BE2C (cell line): ENCODE results near the gene ACKR3.

ENCODE experiments used
- DNase-seq: peaks from one replicate; pipeline ENCODE4 v3.0.0-alpha.2; 2020
- H3K27me3 ChIP-seq: fragments of 250-450 bp; sonication (Bioruptor Pico); 2 replicates; pipeline ENCODE4 v1.5.1; 2020; ENCODE audit warnings: mild to moderate bottlenecking
- H3K36me3 ChIP-seq: fragments of 250-450 bp; sonication (Bioruptor Pico); 2 replicates; pipeline ENCODE4 v1.5.1; 2020; ENCODE audit warnings: mild to moderate bottlenecking
- H3K4me1 ChIP-seq: fragments of 250-450 bp; sonication (Bioruptor Pico); 2 replicates; pipeline ENCODE4 v1.5.1; 2020
- H3K4me3 ChIP-seq: 2 replicates; pipeline ENCODE4 v1.5.1; 2011; ENCODE audit warnings: low read depth, low read length
- H3K9me3 ChIP-seq: fragments of 250-450 bp; sonication (Bioruptor Pico); 2 replicates; pipeline ENCODE4 v1.5.1; 2020
- TF ChIP-seq, protein P1 (sequence below): IDR thresholded peaks from 2 replicates; pipeline ENCODE4 v1.5.1; 2012; ENCODE audit warnings: mild to moderate bottlenecking, low read depth, low read length

Gene ACKR3

GRCh38 chr2:236536727-236537398 lies 32.8 kb upstream of the ACKR3 start:
- no peaks in the 10 kb centered on the region for H3K4me1 ChIP-seq
- no peak for DNase-seq
- H3K9me3 ChIP-seq, result no peaks in the 10 kb centered on the region
- TF ChIP-seq, protein P1, sequence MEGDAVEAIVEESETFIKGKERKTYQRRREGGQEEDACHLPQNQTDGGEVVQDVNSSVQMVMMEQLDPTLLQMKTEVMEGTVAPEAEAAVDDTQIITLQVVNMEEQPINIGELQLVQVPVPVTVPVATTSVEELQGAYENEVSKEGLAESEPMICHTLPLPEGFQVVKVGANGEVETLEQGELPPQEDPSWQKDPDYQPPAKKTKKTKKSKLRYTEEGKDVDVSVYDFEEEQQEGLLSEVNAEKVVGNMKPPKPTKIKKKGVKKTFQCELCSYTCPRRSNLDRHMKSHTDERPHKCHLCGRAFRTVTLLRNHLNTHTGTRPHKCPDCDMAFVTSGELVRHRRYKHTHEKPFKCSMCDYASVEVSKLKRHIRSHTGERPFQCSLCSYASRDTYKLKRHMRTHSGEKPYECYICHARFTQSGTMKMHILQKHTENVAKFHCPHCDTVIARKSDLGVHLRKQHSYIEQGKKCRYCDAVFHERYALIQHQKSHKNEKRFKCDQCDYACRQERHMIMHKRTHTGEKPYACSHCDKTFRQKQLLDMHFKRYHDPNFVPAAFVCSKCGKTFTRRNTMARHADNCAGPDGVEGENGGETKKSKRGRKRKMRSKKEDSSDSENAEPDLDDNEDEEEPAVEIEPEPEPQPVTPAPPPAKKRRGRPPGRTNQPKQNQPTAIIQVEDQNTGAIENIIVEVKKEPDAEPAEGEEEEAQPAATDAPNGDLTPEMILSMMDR, result no peak
- H3K4me3 ChIP-seq, result no peak overlapping the region
- no peaks in the 10 kb centered on the region; the same call in 1 of the 2 replicates for H3K27me3 ChIP-seq
- H3K36me3 ChIP-seq, result no peaks in the 10 kb centered on the region

GRCh38 chr2:236538242-236538641 lies 31.4 kb upstream of the ACKR3 start:
- no peak for DNase-seq
- TF ChIP-seq, protein P1, result no peak
- no peaks in the 10 kb centered on the region for H3K4me1 ChIP-seq
- no peak overlapping the region for H3K4me3 ChIP-seq
- no peaks in the 10 kb centered on the region for H3K36me3 ChIP-seq
- no peaks in the 10 kb centered on the region; the same call in 1 of the 2 replicates for H3K27me3 ChIP-seq
- H3K9me3 ChIP-seq, result no peaks in the 10 kb centered on the region

DNA sequence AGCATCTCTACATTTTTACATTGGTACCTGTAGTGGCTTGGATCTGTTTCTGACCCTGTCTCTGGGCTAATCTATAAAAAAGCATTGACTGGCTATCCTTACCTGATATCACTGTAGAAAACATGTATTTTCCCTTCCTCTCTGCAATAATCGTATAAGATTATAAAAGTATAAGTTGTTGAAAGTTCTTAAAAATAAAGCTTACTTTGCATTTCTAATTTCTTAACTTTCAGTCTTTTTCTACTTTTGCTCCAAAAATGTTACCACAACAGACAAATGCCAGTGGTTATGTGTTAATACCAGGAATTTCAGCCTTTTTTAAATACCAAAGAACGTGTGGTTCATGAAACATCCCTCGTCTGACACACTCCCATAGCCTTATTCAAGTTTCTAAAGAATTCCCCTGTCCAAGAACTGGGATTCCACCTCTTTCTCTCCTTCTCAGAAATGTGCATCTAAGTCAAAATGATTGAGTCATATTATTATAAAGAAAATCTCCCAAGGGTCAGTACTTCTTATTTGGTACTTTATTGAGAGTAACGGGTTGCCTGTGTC lies 28.5 kb upstream of the ACKR3 start:
- H3K9me3 ChIP-seq, result no peaks in the 10 kb centered on the region
- TF ChIP-seq, protein P1, result no peak
- peaks cover 4% of the 10 kb centered on the region for H3K27me3 ChIP-seq
- H3K4me1 ChIP-seq, result no peaks in the 10 kb centered on the region
- no peak for DNase-seq
- no peaks in the 10 kb centered on the region for H3K36me3 ChIP-seq
- H3K4me3 ChIP-seq, result no peak overlapping the region

DNA sequence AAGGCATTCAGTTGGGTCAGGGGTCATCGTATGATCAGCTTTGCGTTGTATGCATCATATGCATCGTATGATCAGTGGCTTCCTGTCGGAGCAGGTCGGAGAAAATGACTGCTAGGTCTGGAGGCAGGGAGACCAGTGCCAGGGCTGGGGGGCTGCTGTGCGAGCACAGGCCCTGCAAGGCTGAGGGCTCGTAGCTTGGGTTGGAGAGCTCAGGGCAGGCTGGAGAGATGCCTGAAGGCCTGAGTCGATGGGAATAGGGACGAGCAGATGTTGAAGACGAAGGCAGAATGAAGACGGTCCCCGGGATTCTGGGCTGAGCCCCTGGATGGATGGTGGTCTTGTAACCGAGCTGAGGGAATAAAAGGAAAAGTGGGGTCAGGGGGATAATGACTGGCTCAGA lies 25.3 kb upstream of the ACKR3 start:
- Histone ChIP-seq H3K4me1 (no peaks in the 10 kb centered on the region), H3K27me3 (peaks cover 4% of the 10 kb centered on the region), H3K9me3 (no peaks in the 10 kb centered on the region), H3K4me3 (no peak overlapping the region), H3K36me3 (no peaks in the 10 kb centered on the region)
- no peak for DNase-seq
- TF ChIP-seq, protein P1, result no peak

DNA sequence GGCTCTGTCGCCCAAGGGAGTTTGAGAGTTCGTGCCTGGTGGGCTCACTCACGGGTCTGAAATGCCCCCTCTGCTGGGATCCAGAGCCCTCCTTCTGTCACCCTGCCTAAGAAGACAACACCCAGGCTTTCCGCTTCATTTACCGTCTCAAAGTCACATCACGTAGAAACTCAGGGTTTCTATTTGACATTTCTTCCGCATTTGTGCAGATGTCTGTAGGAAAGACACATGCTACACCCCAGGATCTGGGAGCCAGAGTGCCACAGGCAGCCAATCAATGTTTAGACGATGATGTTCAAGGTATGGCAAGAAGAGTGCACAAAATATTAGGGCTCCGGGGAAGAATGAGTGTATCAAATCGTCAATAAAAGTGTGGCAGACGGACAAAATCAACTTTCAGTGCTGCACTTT lies 24.4 kb upstream of the ACKR3 start:
- H3K4me1 ChIP-seq, result no peaks in the 10 kb centered on the region
- H3K4me3 ChIP-seq, result no peak overlapping the region
- no peak for DNase-seq
- H3K36me3 ChIP-seq, result no peaks in the 10 kb centered on the region
- H3K9me3 ChIP-seq, result no peaks in the 10 kb centered on the region
- TF ChIP-seq, protein P1, result no peak
- peaks cover 4% of the 10 kb centered on the region for H3K27me3 ChIP-seq

GRCh38 chr2:236545814-236546480 lies 23.7 kb upstream of the ACKR3 start:
- Histone ChIP-seq H3K36me3 (no peaks in the 10 kb centered on the region), H3K9me3 (no peaks in the 10 kb centered on the region), H3K4me3 (no peak overlapping the region), H3K27me3 (peaks cover 4% of the 10 kb centered on the region), H3K4me1 (no peaks in the 10 kb centered on the region)
- TF ChIP-seq, protein P1, result no peak
- DNase-seq, result no peak
